Stimulated activated CD8-positive, alpha-beta memory T cell treated with anti-CD3 and anti-CD28 coated beads, Interleukin-12 subunit alpha, Interleukin-12 subunit beta, amount 100 ng/mL, for 1 hour (primary cell): Measurements from ENCODE around the gene TRAK1.

Source experiments
- DNase-seq: peaks from one replicate; pipeline ENCODE4 v3.0.0-alpha.2; 2020; ENCODE audit warnings: low read depth

The TRAK1 gene

GRCh38 chr3:42177801-42178150 is 86.6 kb downstream of the TRAK1 start:
- DNase-seq, result no peak

GRCh38 chr3:42179110-42179725 is 88.1 kb downstream of the TRAK1 start:
- DNase-seq, result no peak

GRCh38 chr3:42180901-42181300 is 89.7 kb downstream of the TRAK1 start:
- no peak for DNase-seq

- no peak for DNase-seq
Observed at GRCh38 chr3:42182555-42182954, 91.4 kb downstream of the TRAK1 start.

GRCh38 chr3:42183991-42184632 is 93.0 kb downstream of the TRAK1 start:
- DNase-seq, result no peak

GRCh38 chr3:42184651-42185443 is 93.7 kb downstream of the TRAK1 start:
- no peak for DNase-seq

- no peak for DNase-seq
Observed at GRCh38 chr3:42187936-42188335, 96.8 kb downstream of the TRAK1 start.

- DNase-seq, result no peak
Observed at GRCh38 chr3:42188376-42188775, 97.2 kb downstream of the TRAK1 start.

- DNase-seq, result no peak
Observed at GRCh38 chr3:42189001-42189460, 97.9 kb downstream of the TRAK1 start.

- DNase-seq, result no peak
Observed at GRCh38 chr3:42189736-42190135, 98.6 kb downstream of the TRAK1 start.

GRCh38 chr3:42190701-42191442 is 99.7 kb downstream of the TRAK1 start:
- DNase-seq, result peak; percentile 58

- no peak for DNase-seq
Observed at GRCh38 chr3:42191443-42191747, 100.2 kb downstream of the TRAK1 start.

GRCh38 chr3:42192334-42193200 is 101.4 kb downstream of the TRAK1 start:
- DNase-seq, result no peak

GRCh38 chr3:42194943-42195510 is 103.9 kb downstream of the TRAK1 start:
- no peak for DNase-seq

- DNase-seq, result no peak
Observed at GRCh38 chr3:42195879-42196330, 104.7 kb downstream of the TRAK1 start.

GRCh38 chr3:42198709-42199108 is 107.6 kb downstream of the TRAK1 start:
- DNase-seq, result no peak

GRCh38 chr3:42202217-42202865 is 111.2 kb downstream of the TRAK1 start:
- DNase-seq, result no peak

- no peak for DNase-seq
Observed at GRCh38 chr3:42204867-42205599, 113.9 kb downstream of the TRAK1 start.

- no peak for DNase-seq
Observed at GRCh38 chr3:42205800-42206514, 114.8 kb downstream of the TRAK1 start.
